Stimulated activated CD4-positive, alpha-beta T cell treated with anti-CD3 and anti-CD28 coated beads, TNF-alpha, amount 100 ng/mL, for 1 hour (primary cell): ENCODE measurements around the gene ZNRF2.

Experiments used
- DNase-seq, 3 donors: peaks; one replicate each; pipeline ENCODE4 v3.0.0-alpha.2; 2020; ENCODE audit warnings: low read depth in 3 of 3, low spot score in 1 of 3

ZNRF2 gene

DNA sequence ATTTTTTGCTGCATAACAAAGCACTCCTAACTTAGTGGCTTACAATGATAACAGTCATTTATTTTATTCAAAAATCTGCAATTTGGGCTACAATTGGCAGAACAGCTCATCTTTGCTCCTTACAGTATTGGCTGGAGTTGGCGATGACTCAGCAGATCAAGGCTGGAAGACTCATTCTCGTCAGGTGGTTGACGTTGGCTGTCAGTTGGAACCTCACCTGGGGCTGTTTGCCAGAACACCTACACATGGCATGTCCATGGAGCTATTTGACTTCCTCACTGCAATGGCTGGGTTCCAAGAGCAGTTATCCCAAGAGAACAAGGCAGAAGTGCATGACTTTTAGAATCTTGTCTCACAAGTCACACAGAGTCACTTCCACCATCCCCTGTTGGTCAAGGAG is 119.1 kb downstream of the ZNRF2 start:
- DNase-seq, result no peak

DNA sequence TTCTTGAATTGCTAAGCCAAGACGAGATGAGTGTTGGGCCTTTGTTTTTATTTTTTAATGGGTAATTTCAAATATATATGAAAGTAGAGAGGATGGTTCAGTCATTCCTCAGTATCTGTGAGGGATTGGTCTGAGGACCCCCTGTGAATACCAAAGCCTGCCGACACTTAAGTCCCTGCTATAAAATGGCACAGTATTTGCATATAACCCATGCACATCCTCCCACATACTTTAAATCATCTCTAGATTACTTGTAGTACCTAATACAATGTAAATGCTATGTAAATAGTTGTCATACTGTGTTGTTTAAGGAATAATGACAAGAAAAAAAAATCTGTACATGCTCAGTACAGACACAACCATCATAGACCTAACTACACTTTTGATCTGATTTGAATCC is 120.8 kb downstream of the ZNRF2 start:
- no peak for DNase-seq

DNA sequence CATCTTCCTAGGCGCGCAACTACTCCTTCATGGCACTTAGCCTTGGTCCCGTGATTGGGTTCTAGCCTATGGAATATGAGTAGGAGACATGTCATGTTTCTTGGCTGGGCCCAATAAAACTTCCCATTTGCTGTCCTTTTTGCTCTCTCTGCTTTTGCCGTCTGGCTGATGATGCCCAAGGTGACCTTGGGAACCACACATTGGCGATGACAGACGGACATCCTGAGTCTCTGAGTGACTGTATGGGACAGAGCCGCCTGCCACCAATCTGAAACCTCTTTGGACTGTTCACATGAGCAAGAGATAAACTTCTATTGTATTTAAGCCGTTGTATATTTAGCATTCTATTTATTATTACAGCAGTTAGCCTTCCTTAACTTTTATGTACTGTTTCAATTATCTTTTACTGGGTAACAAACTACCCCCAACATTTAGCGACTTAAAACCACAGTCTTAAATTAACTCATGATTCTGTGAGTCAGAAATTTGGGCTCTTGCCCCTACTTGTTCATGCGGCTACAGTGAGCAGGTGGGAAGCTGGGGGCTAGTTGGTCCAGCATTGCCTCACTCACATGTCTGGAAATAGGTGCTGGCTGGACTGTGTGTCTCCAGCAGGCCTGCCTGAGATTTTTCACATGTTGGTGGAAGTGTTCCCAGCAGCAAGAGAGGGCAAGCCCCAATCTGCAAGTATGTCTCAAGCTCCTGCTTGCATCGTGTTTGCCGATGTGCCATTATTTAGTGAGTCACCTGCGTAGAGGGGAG is 122.4 kb downstream of the ZNRF2 start:
- DNase-seq, result no peak

DNA sequence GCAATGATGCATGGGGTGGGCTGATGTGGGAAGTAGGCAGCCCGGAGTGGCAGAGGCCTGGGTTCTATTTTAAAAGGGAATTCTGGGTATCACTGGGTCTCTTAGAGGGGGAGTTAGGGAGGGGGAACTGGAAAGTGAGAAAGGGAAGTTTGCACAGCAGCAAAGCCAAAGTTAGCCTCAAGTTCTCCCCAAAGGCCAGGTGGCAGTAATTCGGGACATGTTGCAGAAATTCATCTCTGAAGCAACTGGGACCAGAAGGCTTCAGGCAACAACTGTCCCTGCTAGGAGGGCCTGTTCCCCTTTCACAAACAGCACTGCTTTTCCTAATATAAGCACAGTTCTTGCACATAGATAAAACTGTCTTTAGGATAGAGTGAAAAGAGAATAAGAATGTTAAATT is 126.8 kb downstream of the ZNRF2 start:
- DNase-seq, result no peak

DNA sequence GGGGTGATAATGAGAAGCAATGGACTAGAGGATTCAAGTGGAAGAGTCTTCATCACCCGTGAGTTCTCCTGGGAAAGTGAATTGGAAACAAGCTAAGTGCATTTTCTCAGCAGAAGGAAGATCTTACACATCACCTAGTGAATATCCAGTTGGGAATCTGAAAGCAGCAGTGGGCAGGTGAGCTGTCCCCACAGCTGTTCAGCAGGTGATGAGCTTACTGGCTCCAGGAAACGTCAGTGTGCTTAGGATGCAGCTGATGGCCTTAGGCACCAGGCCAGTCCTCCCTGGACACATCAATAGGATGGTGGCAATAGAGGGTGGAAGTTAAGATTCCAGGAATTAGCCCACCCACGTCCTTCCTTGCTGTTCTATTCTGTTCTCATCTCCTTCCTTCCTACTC is 127.5 kb downstream of the ZNRF2 start:
- no peak for DNase-seq

DNA sequence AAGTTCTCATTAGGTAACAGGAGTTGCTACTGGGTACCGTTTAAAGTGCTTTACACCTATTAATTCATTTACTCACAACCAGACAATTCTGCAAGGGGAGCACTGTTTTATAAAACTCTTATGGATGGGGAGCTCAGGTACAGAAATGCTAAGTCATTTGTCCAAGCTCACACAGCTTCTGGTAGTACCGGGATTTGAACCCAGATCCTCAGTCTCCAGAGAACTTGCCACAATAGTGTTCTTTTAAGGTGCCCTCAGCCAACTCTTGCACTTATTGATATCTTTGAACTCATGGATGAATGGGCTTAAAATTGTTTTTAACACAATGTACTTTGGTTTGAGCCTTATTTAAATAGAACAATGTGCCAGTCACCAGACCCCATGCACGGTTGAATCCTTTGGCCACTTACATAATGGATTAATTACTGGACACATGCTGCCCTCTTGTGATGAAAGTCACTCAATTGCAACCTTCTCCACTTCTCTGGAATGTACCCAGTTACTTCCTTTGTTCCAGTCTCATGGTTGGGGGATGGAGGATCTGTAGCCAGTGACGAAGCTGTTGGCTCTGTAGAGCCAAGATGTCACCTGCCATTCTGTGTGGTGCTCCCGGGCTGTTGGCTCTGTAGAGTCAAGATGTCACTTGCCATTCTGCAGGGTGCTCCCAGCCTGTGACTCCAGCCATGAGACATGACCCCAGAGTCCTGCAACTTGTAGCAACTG is 128.5 kb downstream of the ZNRF2 start:
- no peak for DNase-seq

DNA sequence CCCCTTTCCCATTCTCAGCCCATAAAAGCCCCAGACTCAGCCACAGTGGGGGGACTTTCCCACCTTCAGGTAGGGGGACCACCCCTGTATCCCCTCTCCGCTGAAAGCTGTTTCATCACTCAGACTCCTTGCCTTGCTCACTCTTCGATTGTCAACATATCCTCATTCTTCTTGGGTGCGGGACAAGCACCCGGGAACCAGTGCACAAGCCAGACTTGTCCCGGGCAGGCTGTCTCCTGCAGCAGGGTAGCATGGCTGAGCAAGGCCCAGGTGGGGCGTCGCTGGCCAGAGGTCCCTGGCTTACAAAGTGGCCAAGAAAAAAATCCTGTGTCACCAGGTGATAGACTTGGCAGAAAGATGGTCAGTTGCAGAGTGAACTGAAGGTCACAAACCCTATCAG is 129.5 kb downstream of the ZNRF2 start:
- no peak for DNase-seq
